K562 (cell line): ENCODE results near the gene PRDM11.

Experiments
- GATAD2B ChIP-seq: fragments of 450-650 bp; IDR thresholded peaks from 2 replicates; pipeline ENCODE4 v1.6.1; 2017; ENCODE audit warnings: mild to moderate bottlenecking, borderline replicate concordance
- MAFF ChIP-seq: IDR thresholded peaks from 2 replicates; pipeline ENCODE4 v1.6.1; 2012; ENCODE audit warnings: low read length, improper control_type of control experiment
- MXI1 ChIP-seq: IDR thresholded peaks from 2 replicates; pipeline ENCODE4 v1.6.1; 2011; ENCODE audit warnings: low read depth, mild to moderate bottlenecking, improper control_type of control experiment, low read length
- NR2C1 ChIP-seq, 2 experiments: fragments of 450-650 bp; IDR thresholded peaks; 2 replicates each; pipeline ENCODE4 v1.6.1; 2017; ENCODE audit warnings: mild to moderate bottlenecking in 2 of 2, antibody characterized with exemption in 1 of 2, inconsistent platforms in 1 of 2, missing compliant biosample characterization in 1 of 2, missing genetic modification characterization in 1 of 2
- POLR2AphosphoS5 ChIP-seq: IDR thresholded peaks from 2 replicates; pipeline ENCODE4 v1.6.1; 2011; ENCODE audit warnings: mild to moderate bottlenecking, low read depth, low read length, moderate library complexity; ENCODE audit not compliant: control insufficient read depth, insufficient read depth
- TARDBP ChIP-seq: fragments of 450-650 bp; IDR thresholded peaks from 2 replicates; pipeline ENCODE4 v1.6.1; 2016
- ZC3H11A ChIP-seq: IDR thresholded peaks from 2 replicates; pipeline ENCODE4 v1.6.1; 2012; ENCODE audit warnings: low read depth, low read length, improper control_type of control experiment
- TF ChIP-seq, protein P1 (sequence below): sonication (generic); formaldehyde crosslinking; IDR thresholded peaks from 2 replicates; pipeline ENCODE4 v1.8.1; 2023; ENCODE audit warnings: mild to moderate bottlenecking, missing genetic modification reagents
- TF ChIP-seq, protein P2 (sequence below), 3 experiments: IDR thresholded peaks in 2 of 3; conservative IDR thresholded peaks in 1 of 3; 2 replicates each; pipeline ENCODE4 v1.5.1; 2011 to 2012; ENCODE audit warnings: low read length in 3 of 3, mild to moderate bottlenecking in 3 of 3, control low read depth in 2 of 3, improper control_type of control experiment in 1 of 3, inconsistent platforms in 1 of 3, low read depth in 1 of 3, mixed read lengths in 1 of 3, moderate library complexity in 1 of 3; ENCODE audit not compliant: insufficient read depth in 2 of 3
- TF ChIP-seq, protein P3 (sequence below): fragments of 250-450 bp; sonication (Bioruptor Pico); IDR thresholded peaks from 2 replicates; pipeline ENCODE4 v1.5.0; 2020; ENCODE audit warnings: mild to moderate bottlenecking, borderline replicate concordance

DNA sequence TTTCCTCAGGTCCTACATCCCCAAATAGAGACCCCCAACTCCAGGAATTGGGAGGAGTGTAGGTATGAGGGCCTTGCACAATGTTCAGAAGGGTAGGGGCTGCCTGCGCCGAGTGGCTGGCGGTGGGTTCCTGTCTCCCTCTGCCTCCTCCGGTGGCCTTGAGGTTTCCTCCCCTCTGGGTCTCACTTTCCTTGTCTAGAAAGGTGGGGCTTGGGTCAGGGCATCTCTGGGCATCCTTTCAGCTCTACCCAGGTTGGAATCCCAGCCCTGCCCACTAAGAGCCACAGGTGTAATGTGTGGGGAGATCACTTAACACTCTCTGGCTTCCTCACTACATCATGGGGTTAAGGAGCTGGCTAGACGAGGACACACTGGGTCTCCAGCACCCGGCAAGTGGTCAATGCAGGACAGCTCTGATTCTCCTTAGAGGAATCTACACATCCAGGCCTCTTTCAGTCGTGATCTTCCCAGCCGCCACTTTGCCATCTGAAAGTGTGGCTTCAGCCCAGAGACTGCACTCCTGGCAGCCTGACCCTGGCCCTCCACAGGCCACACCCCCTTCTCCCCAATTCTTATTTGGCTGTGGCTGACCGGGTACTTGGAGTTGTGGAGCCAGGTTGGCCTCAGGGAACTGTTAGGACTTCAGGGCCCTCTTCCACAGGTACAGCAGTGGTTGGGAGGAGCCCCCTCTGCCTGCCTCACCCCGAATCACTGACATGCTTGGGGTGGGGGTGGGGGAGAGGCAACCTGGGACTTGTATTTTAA lies 22.1 kb downstream of the PRDM11 start:
- TF ChIP-seq GATAD2B: no peak
- TF ChIP-seq, protein P1, sequence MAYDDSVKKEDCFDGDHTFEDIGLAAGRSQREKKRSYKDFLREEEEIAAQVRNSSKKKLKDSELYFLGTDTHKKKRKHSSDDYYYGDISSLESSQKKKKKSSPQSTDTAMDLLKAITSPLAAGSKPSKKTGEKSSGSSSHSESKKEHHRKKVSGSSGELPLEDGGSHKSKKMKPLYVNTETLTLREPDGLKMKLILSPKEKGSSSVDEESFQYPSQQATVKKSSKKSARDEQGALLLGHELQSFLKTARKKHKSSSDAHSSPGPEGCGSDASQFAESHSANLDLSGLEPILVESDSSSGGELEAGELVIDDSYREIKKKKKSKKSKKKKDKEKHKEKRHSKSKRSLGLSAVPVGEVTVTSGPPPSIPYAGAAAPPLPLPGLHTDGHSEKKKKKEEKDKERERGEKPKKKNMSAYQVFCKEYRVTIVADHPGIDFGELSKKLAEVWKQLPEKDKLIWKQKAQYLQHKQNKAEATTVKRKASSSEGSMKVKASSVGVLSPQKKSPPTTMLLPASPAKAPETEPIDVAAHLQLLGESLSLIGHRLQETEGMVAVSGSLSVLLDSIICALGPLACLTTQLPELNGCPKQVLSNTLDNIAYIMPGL (CRISPR knock-in tag): no peak
- TF ChIP-seq POLR2AphosphoS5: no peak
- TF ChIP-seq, protein P2, sequence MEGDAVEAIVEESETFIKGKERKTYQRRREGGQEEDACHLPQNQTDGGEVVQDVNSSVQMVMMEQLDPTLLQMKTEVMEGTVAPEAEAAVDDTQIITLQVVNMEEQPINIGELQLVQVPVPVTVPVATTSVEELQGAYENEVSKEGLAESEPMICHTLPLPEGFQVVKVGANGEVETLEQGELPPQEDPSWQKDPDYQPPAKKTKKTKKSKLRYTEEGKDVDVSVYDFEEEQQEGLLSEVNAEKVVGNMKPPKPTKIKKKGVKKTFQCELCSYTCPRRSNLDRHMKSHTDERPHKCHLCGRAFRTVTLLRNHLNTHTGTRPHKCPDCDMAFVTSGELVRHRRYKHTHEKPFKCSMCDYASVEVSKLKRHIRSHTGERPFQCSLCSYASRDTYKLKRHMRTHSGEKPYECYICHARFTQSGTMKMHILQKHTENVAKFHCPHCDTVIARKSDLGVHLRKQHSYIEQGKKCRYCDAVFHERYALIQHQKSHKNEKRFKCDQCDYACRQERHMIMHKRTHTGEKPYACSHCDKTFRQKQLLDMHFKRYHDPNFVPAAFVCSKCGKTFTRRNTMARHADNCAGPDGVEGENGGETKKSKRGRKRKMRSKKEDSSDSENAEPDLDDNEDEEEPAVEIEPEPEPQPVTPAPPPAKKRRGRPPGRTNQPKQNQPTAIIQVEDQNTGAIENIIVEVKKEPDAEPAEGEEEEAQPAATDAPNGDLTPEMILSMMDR (IDR thresholded peaks at IDR 0.05 in 2 of 3, conservative IDR thresholded peaks at IDR 0.05 in 1 of 3; ENCODE audit: insufficient read depth in 2 of 3, low read depth in 1 of 3, low read length in 3 of 3): no peak
- TF ChIP-seq NR2C1 (IDR thresholded peaks at IDR 0.05): no peak
- TF ChIP-seq NR2C1 (tag; IDR thresholded peaks at IDR 0.05): no peak
- TF ChIP-seq MAFF: no peak
- no peak for TF ChIP-seq TARDBP
- TF ChIP-seq MXI1: no peak
- TF ChIP-seq ZC3H11A: no peak
- TF ChIP-seq, protein P3, sequence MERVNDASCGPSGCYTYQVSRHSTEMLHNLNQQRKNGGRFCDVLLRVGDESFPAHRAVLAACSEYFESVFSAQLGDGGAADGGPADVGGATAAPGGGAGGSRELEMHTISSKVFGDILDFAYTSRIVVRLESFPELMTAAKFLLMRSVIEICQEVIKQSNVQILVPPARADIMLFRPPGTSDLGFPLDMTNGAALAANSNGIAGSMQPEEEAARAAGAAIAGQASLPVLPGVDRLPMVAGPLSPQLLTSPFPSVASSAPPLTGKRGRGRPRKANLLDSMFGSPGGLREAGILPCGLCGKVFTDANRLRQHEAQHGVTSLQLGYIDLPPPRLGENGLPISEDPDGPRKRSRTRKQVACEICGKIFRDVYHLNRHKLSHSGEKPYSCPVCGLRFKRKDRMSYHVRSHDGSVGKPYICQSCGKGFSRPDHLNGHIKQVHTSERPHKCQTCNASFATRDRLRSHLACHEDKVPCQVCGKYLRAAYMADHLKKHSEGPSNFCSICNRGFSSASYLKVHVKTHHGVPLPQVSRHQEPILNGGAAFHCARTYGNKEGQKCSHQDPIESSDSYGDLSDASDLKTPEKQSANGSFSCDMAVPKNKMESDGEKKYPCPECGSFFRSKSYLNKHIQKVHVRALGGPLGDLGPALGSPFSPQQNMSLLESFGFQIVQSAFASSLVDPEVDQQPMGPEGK (CRISPR knock-in tag): no peak
